K562 (cell line): ENCODE data around the gene RBKS. TPM values are rescaled to one million over a fixed set of nuclear protein-coding genes. Genes with fewer than 3 reads are reported as not detected.

ENCODE experiments used
- ATAC-seq: fragments of 200-7000 bp; cut with Tn5 transposase; 3 replicates; pipeline ENCODE4 v1.9.1; 2020; ENCODE audit warnings: moderate library complexity
- BruUV-seq: library from RNA; stranded (reverse); fragments of 400-500 nt; replicated peaks from 2 replicates; lab custom pipeline; 2021; lab: Mats Ljungman, UMichigan
- CTCF ChIA-PET: fragments of 300-600 bp; formaldehyde crosslinking; extraction: SDS; loops from one replicate; lab custom pipeline; 2021; ENCODE audit warnings: low intra/inter-chr PET ratio; lab: Yijun Ruan, JAX
- POLR2A ChIA-PET: fragments of 300-600, 350-650 bp; sonication (Branson Sonifier 250); formaldehyde crosslinking; extraction: SDS; loops from one replicate; lab custom pipeline; 2021; ENCODE audit warnings: antibody characterized with exemption, inconsistent platforms; lab: Yijun Ruan, JAX
- DNase-seq, 4 experiments: peaks; one replicate each; pipeline versions ENCODE4 v3.0.0 to v3.0.0-alpha.2; 2011 to 2018; ENCODE audit warnings: low spot score in 3 of 4, mixed read lengths in 3 of 4; ENCODE audit errors: extremely low read depth in 1 of 4
- FAIRE-seq: peaks from 2 replicates; lab custom pipeline; 2011; peaks lifted over from hg19 to GRCh38; lab: Jason Lieb, UNC
- H2AFZ ChIP-seq: 2 replicates; pipeline ENCODE4 v1.6.0; 2011; ENCODE audit warnings: low read depth, low read length, control low read depth, inconsistent platforms
- H3K27ac ChIP-seq: fragments of 200-600 bp; 3 replicates; pipeline ENCODE4 v1.8.0; 2011; ENCODE audit warnings: low read depth, mild to moderate bottlenecking, control low read depth, inconsistent platforms, low read length, moderate library complexity, mixed read lengths; ENCODE audit errors: extremely low read depth
- H3K27me3 ChIP-seq, 2 experiments: fragments of 300-600 bp in 1 of 2; 2 replicates in 1 of 2; 3 replicates in 1 of 2; pipeline versions ENCODE4 v1.6.0 to v1.8.0; 2011; ENCODE audit warnings: inconsistent platforms in 2 of 2, low read length in 2 of 2, mild to moderate bottlenecking in 1 of 2, mixed read lengths in 1 of 2, moderate library complexity in 1 of 2; ENCODE audit not compliant: control insufficient read depth in 2 of 2, insufficient read depth in 2 of 2
- H3K36me3 ChIP-seq: fragments of 300-600 bp; 3 replicates; pipeline ENCODE4 v1.8.0; 2011; ENCODE audit warnings: mild to moderate bottlenecking, low read length, inconsistent platforms; ENCODE audit not compliant: control insufficient read depth, insufficient read depth
- H3K4me1 ChIP-seq, 2 experiments: fragments of 200-600 bp in 1 of 2; replicated peaks in 1 of 2; 2 replicates in 1 of 2; 3 replicates in 1 of 2; pipeline versions ENCODE4 v1.5.1 to v1.8.0; 2011; ENCODE audit warnings: inconsistent platforms in 2 of 2, low read length in 2 of 2, mild to moderate bottlenecking in 1 of 2, mixed read lengths in 1 of 2, moderate library complexity in 1 of 2; ENCODE audit not compliant: control insufficient read depth in 2 of 2, insufficient read depth in 2 of 2
- H3K4me2 ChIP-seq: 2 replicates; pipeline ENCODE4 v1.6.1; 2011; ENCODE audit warnings: low read length, control low read depth, inconsistent platforms, mixed read lengths; ENCODE audit not compliant: insufficient read depth
- H3K4me3 ChIP-seq: fragments of 200-600 bp; sonication (generic), shearing (Covaris generic); 2 replicates; pipeline ENCODE4 v1.5.1; 2016; ENCODE audit warnings: control low read depth, inconsistent platforms
- H3K79me2 ChIP-seq: fragments of 200-600 bp; 3 replicates; pipeline ENCODE4 v1.8.0; 2011; ENCODE audit warnings: low read length, inconsistent platforms; ENCODE audit not compliant: control insufficient read depth, insufficient read depth
- H3K9ac ChIP-seq, 2 experiments: 2 replicates each; pipeline versions ENCODE4 v1.6.0 to v1.6.1; 2011; ENCODE audit warnings: low read depth in 2 of 2, low read length in 2 of 2, control low read depth in 1 of 2, inconsistent platforms in 1 of 2, mild to moderate bottlenecking in 1 of 2, mixed read lengths in 1 of 2; ENCODE audit not compliant: insufficient read depth in 1 of 2
- H3K9me1 ChIP-seq: one replicate; pipeline ENCODE4 v1.6.0; 2011; ENCODE audit warnings: inconsistent platforms, mild to moderate bottlenecking, low read length, moderate library complexity; ENCODE audit not compliant: control insufficient read depth, insufficient read depth
- H3K9me3 ChIP-seq: replicated peaks from 2 replicates; pipeline ENCODE4 v1.5.1; 2011; ENCODE audit warnings: low read depth, low read length, inconsistent platforms; ENCODE audit not compliant: control insufficient read depth, insufficient read depth
- H4K20me1 ChIP-seq: replicated peaks from 2 replicates; pipeline ENCODE4 v1.6.1; 2011; ENCODE audit warnings: low read length, inconsistent platforms, mixed read lengths; ENCODE audit not compliant: control insufficient read depth, insufficient read depth
- CBFA2T3 ChIP-seq: fragments of 450-650 bp; IDR thresholded peaks from 2 replicates; pipeline ENCODE4 v1.6.1; 2017
- HDAC8 ChIP-seq: fragments of 450-650 bp; IDR thresholded peaks from 2 replicates; pipeline ENCODE4 v1.6.1; 2016; ENCODE audit warnings: mild to moderate bottlenecking, missing genetic modification characterization, moderate library complexity, missing compliant biosample characterization
- KAT8 ChIP-seq: fragments of 450-650 bp; IDR thresholded peaks from 2 replicates; pipeline ENCODE4 v1.6.1; 2016; ENCODE audit warnings: low read depth, mild to moderate bottlenecking
- MTA2 ChIP-seq: fragments of 450-650 bp; IDR thresholded peaks from 2 replicates; pipeline ENCODE4 v1.6.1; 2016; ENCODE audit warnings: low read depth
- NRF1 ChIP-seq, 2 experiments: fragments of 450-650 bp; IDR thresholded peaks in 1 of 2; conservative IDR thresholded peaks in 1 of 2; 2 replicates each; pipeline ENCODE4 v1.6.1; 2014; ENCODE audit warnings: mild to moderate bottlenecking in 2 of 2
- POLR2A ChIP-seq: fragments of 450-650 bp; conservative IDR thresholded peaks from 2 replicates; pipeline ENCODE4 v1.6.1; 2016
- SRSF9 ChIP-seq: fragments of 200-400 bp; formaldehyde crosslinking; IDR thresholded peaks from 2 replicates; pipeline ENCODE4 v1.6.1; 2017; ENCODE audit warnings: low read depth, low read length, borderline replicate concordance
- TAF9B ChIP-seq: fragments of 450-650 bp; IDR thresholded peaks from 2 replicates; pipeline ENCODE4 v1.6.1; 2018; ENCODE audit warnings: mild to moderate bottlenecking; ENCODE audit not compliant: partially characterized antibody
- TCF7L2 ChIP-seq: fragments of 150-350 bp; IDR thresholded peaks from 2 replicates; pipeline ENCODE4 v1.6.1; 2016; ENCODE audit warnings: low read depth, mild to moderate bottlenecking, low read length, moderate library complexity
- TGIF2 ChIP-seq: sonication (generic); formaldehyde crosslinking; IDR thresholded peaks from 2 replicates; pipeline ENCODE4 v1.8.1; 2022; ENCODE audit warnings: mild to moderate bottlenecking, missing genetic modification reagents, moderate library complexity
- ZKSCAN8 ChIP-seq: fragments of 200-800 bp; sonication (Bioruptor generic); IDR thresholded peaks from 2 replicates; pipeline ENCODE4 v1.6.1; 2016; ENCODE audit warnings: missing genetic modification characterization, missing compliant biosample characterization
- ZNF232 ChIP-seq: sonication (generic); formaldehyde crosslinking; IDR thresholded peaks from 2 replicates; pipeline ENCODE4 v1.8.0; 2022; ENCODE audit warnings: mild to moderate bottlenecking, missing genetic modification reagents
- ZNF263 ChIP-seq: sonication (generic); formaldehyde crosslinking; IDR thresholded peaks from 2 replicates; pipeline ENCODE4 v1.8.0; 2022; ENCODE audit warnings: mild to moderate bottlenecking, missing genetic modification reagents, borderline replicate concordance
- ZNF589 ChIP-seq: fragments of 200-800 bp; sonication (Bioruptor generic); IDR thresholded peaks from 2 replicates; pipeline ENCODE4 v1.6.1; 2016; ENCODE audit warnings: low read depth, missing genetic modification characterization, missing compliant biosample characterization
- WGBS: fragments of 100-300 bp; shearing (Covaris generic); methylation state at CpG from one replicate; pipeline ENCODE4 v1.1.6; 2016; ENCODE audit warnings: low coverage, mixed read lengths; ENCODE audit not compliant: insufficient coverage; ENCODE audit errors: missing lambda C conversion rate; 5-methylcytosine and 5-hydroxymethylcytosine counted together
- in situ Hi-C: fragments of 300-500 bp; cut with MboI; formaldehyde crosslinking; loops from 4 replicates; pipeline ENCODE4 v1.15.0; 2018; ENCODE audit warnings: inconsistent platforms, mixed read lengths
- intact Hi-C: fragments of 100-400 bp; cut with micrococcal nuclease; formaldehyde crosslinking; loops from 2 replicates; pipeline ENCODE4 v1.14.2; 2022
- polyA plus RNA-seq, 8 experiments: library from polyadenylated mRNA; depleted of rRNA in 4 of 8; stranded (reverse) in 5 of 8; unstranded in 3 of 8; fragments of >200 nt; fragmentation: Nextera tagmentation in 2 of 8; fragmentation: Illumina TruSeq in 1 of 8; extraction: Ambion mirVana in 2 of 8; extraction: Trizol in 1 of 8; gene quantifications; 2 replicates each; pipeline versions ENCODE4 v1.2.1 to v1.2.3, GENCODE V29; 2011 to 2014; ENCODE audit warnings: inconsistent platforms in 1 of 8, missing spikeins in 1 of 8
- total RNA-seq, 7 experiments: library from RNA; depleted of rRNA in 6 of 7; stranded (reverse); fragments of >200 nt in 6 of 7; fragmentation: Illumina TruSeq in 2 of 7; extraction: Trizol in 2 of 7; gene quantifications; 2 replicates each; pipeline versions ENCODE4 v1.2.1 to v1.2.3, GENCODE V29; 2011 to 2021; ENCODE audit warnings: low replicate concordance in 1 of 7
- TF ChIP-seq, protein P1 (sequence below): fragments of 250-450 bp; sonication (Bioruptor Pico); IDR thresholded peaks from 2 replicates; pipeline ENCODE4 v1.5.0; 2021
- TF ChIP-seq, protein P2 (sequence below): sonication (generic); formaldehyde crosslinking; IDR thresholded peaks from 2 replicates; pipeline ENCODE4 v1.8.0; 2022; ENCODE audit warnings: missing genetic modification reagents, mild to moderate bottlenecking, borderline replicate concordance
- TF ChIP-seq, protein P3 (sequence below): IDR thresholded peaks from 3 replicates; pipeline ENCODE4 v1.6.1; 2011; ENCODE audit warnings: borderline replicate concordance, mild to moderate bottlenecking, moderate library complexity; ENCODE audit not compliant: insufficient read length; ENCODE audit errors: extremely low read depth

Gene RBKS
- total and polyA plus RNA-seq, 9 of the 15 experiments (the other 6 are each of a cell fraction or from before 2014, with no cell fraction given), result 0.06 to 0.39 (median 0.19) TPM

DNA sequence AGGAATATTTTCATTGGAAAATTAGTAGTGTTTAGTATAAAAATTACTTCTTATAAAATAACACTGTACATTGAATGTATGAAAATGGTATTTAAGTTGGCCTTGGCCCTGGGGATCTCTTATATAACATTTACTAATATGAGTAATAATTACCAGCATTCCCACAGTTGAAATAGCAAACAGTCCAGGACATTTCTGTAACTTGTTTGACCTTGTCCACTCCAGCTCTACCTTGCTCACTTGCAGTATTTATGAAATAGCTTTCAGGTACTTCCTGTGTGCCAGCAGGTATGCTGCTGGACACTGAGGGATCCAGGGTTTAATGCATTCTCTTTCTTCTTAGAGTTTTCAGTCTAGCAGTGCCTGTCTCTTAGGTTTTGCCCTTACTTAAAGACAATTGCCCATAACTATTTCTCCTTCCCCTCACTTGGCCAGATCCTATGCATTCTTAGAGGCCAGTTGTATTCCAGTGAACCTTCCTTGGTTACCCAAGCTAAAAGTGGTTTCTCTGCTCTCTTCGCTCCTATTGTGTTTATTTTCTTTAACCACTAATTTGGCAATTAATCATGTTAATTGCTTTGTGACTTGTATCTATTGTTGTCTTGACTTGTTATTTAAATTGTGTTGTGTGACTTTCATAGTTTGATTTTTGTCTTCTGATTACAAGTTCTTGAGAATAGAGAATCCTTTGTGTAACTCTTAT, 26.3 kb upstream of the RBKS start:
- WGBS, result 82% methylated on average over 1 of the region's 1 CpG
- CTCF ChIA-PET, result no interaction called here
- FAIRE-seq, result no peak
- Histone ChIP-seq H3K9ac (no peak overlapping the region), H3K36me3 (no peaks in the 10 kb centered on the region), H3K79me2 (no peaks in the 10 kb centered on the region), H3K4me2 (no peak overlapping the region), H3K4me1 (no peaks in the 10 kb centered on the region; a peak in 2 of 5 replicates), H3K4me3 (no peak overlapping the region), H3K9me1 (no peaks in the 10 kb centered on the region), H3K27me3 (no peaks in the 10 kb centered on the region), H3K27ac (no peak overlapping the region), H4K20me1 (no peaks in the 10 kb centered on the region), H3K9me3 (no peaks in the 10 kb centered on the region), H2AFZ (no peak overlapping the region)
- no peak for TF ChIP-seq ZNF232 (CRISPR knock-in tag)
- no peak for TF ChIP-seq ZNF263 (CRISPR knock-in tag)
- no peak for TF ChIP-seq ZKSCAN8 (CRISPR knock-in tag)
- no peak for TF ChIP-seq TCF7L2
- TF ChIP-seq, protein P1, sequence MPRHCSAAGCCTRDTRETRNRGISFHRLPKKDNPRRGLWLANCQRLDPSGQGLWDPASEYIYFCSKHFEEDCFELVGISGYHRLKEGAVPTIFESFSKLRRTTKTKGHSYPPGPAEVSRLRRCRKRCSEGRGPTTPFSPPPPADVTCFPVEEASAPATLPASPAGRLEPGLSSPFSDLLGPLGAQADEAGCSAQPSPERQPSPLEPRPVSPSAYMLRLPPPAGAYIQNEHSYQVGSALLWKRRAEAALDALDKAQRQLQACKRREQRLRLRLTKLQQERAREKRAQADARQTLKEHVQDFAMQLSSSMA (CRISPR knock-in tag), result no peak
- no peak for TF ChIP-seq SRSF9
- TF ChIP-seq TGIF2 (CRISPR knock-in tag), result no peak
- TF ChIP-seq HDAC8 (tag), result no peak
- TF ChIP-seq CBFA2T3, result no peak
- TF ChIP-seq POLR2A, result no peak
- TF ChIP-seq KAT8, result no peak
- TF ChIP-seq NRF1 (conservative IDR thresholded peaks at IDR 0.05 in 1 of 2, IDR thresholded peaks at IDR 0.05 in 1 of 2), result no peak
- no peak for TF ChIP-seq TAF9B
- TF ChIP-seq, protein P2, sequence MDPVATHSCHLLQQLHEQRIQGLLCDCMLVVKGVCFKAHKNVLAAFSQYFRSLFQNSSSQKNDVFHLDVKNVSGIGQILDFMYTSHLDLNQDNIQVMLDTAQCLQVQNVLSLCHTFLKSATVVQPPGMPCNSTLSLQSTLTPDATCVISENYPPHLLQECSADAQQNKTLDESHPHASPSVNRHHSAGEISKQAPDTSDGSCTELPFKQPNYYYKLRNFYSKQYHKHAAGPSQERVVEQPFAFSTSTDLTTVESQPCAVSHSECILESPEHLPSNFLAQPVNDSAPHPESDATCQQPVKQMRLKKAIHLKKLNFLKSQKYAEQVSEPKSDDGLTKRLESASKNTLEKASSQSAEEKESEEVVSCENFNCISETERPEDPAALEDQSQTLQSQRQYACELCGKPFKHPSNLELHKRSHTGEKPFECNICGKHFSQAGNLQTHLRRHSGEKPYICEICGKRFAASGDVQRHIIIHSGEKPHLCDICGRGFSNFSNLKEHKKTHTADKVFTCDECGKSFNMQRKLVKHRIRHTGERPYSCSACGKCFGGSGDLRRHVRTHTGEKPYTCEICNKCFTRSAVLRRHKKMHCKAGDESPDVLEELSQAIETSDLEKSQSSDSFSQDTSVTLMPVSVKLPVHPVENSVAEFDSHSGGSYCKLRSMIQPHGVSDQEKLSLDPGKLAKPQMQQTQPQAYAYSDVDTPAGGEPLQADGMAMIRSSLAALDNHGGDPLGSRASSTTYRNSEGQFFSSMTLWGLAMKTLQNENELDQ (CRISPR knock-in tag), result no peak
- TF ChIP-seq ZNF589 (CRISPR knock-in tag), result no peak
- no peak for TF ChIP-seq MTA2
- TF ChIP-seq, protein P3, sequence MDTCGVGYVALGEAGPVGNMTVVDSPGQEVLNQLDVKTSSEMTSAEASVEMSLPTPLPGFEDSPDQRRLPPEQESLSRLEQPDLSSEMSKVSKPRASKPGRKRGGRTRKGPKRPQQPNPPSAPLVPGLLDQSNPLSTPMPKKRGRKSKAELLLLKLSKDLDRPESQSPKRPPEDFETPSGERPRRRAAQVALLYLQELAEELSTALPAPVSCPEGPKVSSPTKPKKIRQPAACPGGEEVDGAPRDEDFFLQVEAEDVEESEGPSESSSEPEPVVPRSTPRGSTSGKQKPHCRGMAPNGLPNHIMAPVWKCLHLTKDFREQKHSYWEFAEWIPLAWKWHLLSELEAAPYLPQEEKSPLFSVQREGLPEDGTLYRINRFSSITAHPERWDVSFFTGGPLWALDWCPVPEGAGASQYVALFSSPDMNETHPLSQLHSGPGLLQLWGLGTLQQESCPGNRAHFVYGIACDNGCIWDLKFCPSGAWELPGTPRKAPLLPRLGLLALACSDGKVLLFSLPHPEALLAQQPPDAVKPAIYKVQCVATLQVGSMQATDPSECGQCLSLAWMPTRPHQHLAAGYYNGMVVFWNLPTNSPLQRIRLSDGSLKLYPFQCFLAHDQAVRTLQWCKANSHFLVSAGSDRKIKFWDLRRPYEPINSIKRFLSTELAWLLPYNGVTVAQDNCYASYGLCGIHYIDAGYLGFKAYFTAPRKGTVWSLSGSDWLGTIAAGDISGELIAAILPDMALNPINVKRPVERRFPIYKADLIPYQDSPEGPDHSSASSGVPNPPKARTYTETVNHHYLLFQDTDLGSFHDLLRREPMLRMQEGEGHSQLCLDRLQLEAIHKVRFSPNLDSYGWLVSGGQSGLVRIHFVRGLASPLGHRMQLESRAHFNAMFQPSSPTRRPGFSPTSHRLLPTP, result no peak
- ATAC-seq, result no peak
- DNase-seq, result no peak
- in situ Hi-C loops (no loop called here), intact Hi-C loops (no loop called here)
- POLR2A ChIA-PET, result interaction anchor here (1.1 to 1.4 kb wide), 2 partner anchors 9 kb away, joined by 3 to 4 read pairs; no protein-coding TSS in a partner anchor
- BruUV-seq, result no TSS peak
